Activated naive CD4-positive, alpha-beta T cell treated with anti-CD3 and anti-CD28 coated beads, Interleukin-2, amount 10 ng/mL, durations not matched to agents 7 days and 5 days (primary cell): ENCODE results near the gene TMEM238.
A peak's percentile ranks its signal among the peaks of the same experiment; 100 is the strongest.

ENCODE experiments used
- CTCF ChIA-PET: fragments of 350-600 bp; sonication (Branson Sonifier 250); formaldehyde crosslinking; loops from one replicate; lab custom pipeline; 2021; ENCODE audit warnings: antibody characterized with exemption; lab: Charles Lee
- DNase-seq: peaks from one replicate; pipeline ENCODE4 v3.0.0-alpha.2; 2020
- H3K27ac Mint-ChIP-seq: one replicate; pipeline ENCODE4 v1.8.0; 2021; ENCODE audit warnings: mild to moderate bottlenecking, moderate library complexity, mixed read lengths
- H3K27me3 Mint-ChIP-seq: one replicate; pipeline ENCODE4 v1.8.0; 2021; ENCODE audit warnings: mild to moderate bottlenecking, mixed read lengths
- H3K36me3 Mint-ChIP-seq: one replicate; pipeline ENCODE4 v1.8.0; 2021; ENCODE audit warnings: mixed read lengths
- H3K4me1 Mint-ChIP-seq: one replicate; pipeline ENCODE4 v1.8.0; 2021; ENCODE audit warnings: mixed read lengths
- H3K4me3 Mint-ChIP-seq: one replicate; pipeline ENCODE4 v1.8.0; 2021; ENCODE audit warnings: mild to moderate bottlenecking, moderate library complexity, mixed read lengths
- H3K9me3 Mint-ChIP-seq: one replicate; pipeline ENCODE4 v1.8.0; 2021; ENCODE audit warnings: mixed read lengths

TMEM238 gene

DNA sequence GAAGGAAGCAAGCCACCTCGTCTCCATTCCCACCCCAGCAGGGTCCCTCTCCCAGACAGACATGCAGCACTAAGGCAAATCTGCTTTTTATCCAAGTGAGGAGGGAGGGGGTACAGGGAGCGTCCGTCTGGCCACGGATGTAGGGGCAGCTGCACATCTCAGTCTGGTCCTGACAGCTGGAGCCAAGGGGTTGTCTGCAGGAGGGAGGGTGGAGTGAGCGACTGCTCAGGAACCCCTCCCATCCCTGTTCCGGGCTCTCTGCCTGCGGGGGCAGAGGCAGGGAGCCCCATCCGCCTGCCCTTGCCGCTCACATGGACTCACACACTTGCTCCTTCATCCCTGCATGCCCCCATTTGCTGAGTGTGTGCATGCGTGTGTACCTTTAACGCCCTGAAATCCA is 4.9 kb downstream of the TMEM238 start:
- CTCF ChIA-PET, result no interaction called here
- H3K36me3 Mint-ChIP-seq, result peaks cover 16% of the 10 kb centered on the region
- H3K4me1 Mint-ChIP-seq, result peaks cover 22% of the 10 kb centered on the region
- DNase-seq, result no peak
- H3K27ac Mint-ChIP-seq, result no peak overlapping the region
- no peaks in the 10 kb centered on the region for H3K9me3 Mint-ChIP-seq
- H3K4me3 Mint-ChIP-seq, result no peak overlapping the region
- peaks cover 36% of the 10 kb centered on the region for H3K27me3 Mint-ChIP-seq

DNA sequence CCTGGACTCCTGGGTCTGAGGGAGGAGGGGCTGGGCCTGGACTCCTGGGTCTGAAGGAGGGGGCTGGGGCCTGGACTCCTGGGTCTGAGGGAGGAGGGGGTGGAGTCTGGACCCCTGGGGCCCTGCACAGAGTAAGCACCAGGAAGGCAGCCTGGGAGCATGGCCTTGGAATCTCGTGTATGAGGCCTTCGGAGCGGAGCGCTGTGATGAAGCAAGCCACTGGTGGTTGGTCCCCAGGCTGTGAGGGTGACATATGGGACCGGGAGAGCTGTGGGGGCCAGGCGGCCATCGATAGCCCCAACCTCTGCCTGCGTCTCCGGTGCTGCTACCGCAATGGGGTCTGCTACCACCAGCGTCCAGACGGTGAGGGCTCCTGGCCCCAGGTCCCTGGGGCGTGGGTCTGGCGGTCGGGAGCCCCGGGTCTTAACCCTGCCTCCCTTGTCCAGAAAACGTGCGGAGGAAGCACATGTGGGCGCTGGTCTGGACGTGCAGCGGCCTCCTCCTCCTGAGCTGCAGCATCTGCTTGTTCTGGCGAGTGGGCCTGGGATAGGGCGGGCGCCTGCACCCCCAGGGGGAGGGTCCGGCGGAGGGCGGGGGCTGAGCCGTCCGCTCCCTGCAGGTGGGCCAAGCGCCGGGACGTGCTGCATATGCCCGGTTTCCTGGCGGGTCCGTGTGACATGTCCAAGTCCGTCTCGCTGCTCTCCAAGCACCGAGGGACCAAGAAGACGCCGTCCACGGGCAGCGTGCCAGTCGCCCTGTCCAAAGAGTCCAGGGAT is 6.5 kb downstream of the TMEM238 start:
- Mint-ChIP-seq H3K27me3 (peaks cover 52% of the 10 kb centered on the region), H3K36me3 (peaks cover 14% of the 10 kb centered on the region), H3K4me3 (no peak overlapping the region), H3K4me1 (peaks cover 13% of the 10 kb centered on the region), H3K9me3 (no peaks in the 10 kb centered on the region), H3K27ac (no peak overlapping the region)
- DNase-seq, result no peak
- CTCF ChIA-PET, result interaction anchor here (0.7 kb wide), 1 partner anchor 430 kb away, joined by 3 read pairs; no protein-coding TSS in a partner anchor

DNA sequence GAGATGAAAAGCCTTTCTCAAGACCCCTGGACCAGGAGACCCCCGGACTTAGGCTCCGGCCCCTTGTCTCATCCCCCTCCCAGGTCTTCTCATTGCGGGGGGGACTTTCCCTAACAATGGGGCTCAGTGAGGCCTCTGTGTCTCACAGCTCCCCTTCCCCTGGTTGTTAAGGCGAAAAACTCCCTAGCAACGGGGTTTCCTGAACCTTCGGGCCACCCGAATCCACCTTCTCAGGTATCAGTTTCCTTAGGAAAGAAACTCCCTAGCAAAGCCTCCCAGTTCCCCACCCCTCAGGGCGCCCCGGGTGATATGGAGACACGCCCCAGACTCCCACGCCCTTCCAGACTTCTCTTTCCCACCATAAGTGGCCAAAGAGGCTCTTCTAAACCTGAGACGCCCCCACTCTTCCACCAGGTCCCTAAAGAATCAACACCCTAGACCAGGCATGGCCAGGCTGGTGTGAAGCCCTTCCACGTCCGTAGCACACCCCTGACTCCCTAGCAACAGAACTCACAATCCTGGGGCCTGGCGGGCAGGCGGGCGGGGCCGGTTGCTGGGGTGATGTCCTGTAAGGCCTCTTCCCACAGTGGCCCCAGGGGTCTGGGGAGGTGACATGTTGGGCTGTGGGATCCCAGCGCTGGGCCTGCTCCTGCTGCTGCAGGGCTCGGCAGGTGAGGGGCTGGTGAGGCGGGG is 7.7 kb downstream of the TMEM238 start, which contains the start of gene TMEM190:
TMEM190 (plus strand) TSS at position 586 of the 693 bp plus-strand sequence; CDS start at position 614, 28 bp downstream.
- H3K27ac Mint-ChIP-seq, result peak within 1 kb of the TSS; percentile 14
- CTCF ChIA-PET, result no interaction called here
- no peak for DNase-seq
- peaks cover 1% of the 10 kb centered on the region for H3K4me1 Mint-ChIP-seq
- peaks cover 3% of the 10 kb centered on the region for H3K36me3 Mint-ChIP-seq
- H3K9me3 Mint-ChIP-seq, result no peaks in the 10 kb centered on the region
- no peak within 1 kb of the TSS for H3K4me3 Mint-ChIP-seq
- H3K27me3 Mint-ChIP-seq, result peaks cover 64% of the 10 kb centered on the region

DNA sequence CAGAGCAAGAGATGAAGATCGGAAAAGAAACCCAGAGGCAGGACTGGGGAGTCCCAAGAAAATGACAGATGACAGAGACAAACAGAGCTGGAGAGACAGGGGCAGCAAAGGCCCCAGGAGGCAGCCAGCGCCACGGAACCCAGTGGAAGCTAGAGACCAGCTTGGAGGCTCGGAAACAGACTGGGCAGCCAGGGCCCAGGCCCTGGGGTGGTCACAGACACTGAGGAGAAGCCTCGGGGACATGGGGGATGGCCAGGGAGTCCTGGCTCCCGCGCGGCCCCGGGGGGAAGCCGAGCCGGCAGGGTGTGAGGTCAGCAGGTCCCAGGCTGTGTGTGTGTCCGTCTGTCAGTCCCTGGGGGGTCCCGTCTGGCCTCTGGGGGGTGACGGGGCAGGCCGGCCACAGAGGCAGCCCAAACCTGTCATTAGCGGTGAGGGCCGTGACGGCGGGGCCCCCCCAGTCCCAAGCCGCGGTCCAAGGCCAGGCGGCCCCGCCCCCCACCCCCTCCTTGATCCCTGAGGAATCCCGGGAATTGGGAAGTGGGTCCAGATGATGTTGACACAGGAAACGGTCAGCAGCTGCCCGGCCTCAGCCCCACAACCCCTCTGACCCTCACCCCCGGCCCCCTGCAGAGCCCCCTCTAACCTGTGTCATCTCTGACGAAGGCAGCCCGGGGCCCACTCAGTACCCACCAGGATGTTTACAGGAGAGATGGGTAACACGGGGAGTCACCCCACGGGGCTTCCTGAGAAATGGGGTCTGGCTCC is 9.9 kb downstream of the TMEM238 start:
- Mint-ChIP-seq H3K4me1 (peaks cover 7% of the 10 kb centered on the region), H3K4me3 (no peak overlapping the region), H3K27me3 (peaks cover 85% of the 10 kb centered on the region), H3K36me3 (no peaks in the 10 kb centered on the region), H3K27ac (no peak overlapping the region), H3K9me3 (no peaks in the 10 kb centered on the region)
- DNase-seq, result no peak
- CTCF ChIA-PET, result no interaction called here

DNA sequence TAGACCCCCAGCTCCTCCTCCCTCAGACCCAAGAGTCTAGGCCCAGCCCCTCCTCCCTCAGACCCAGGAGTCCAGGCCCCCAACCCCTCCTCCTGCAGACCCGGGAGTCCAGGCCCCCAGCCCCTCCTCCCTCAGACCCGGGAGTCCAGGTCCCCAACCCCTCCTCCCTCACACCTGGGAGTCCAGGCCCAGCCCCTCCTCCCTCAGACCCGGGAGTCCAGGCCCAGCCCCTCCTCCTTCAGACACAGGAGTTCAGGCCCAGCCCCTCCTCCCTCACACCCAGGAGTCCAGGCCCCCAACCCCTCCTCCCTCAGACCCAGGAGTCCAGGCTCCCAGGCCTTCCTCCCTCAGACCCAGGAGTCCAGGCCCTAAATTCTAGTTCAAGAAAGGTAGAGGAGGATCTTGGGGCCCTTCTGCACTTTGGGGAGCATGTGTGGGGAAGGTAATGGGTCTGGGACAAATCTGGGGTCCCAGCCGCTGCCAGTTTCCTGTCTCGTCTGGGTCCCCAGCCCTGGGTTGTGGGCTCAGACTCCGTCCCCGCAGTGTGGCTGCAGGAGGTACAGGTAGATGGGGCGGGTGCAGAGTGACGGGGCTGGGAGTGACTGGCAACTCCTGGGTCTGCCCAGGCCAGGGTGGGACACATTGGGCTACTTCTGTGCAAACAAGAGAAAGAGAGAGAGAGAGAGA is 10.6 kb downstream of the TMEM238 start:
- Mint-ChIP-seq H3K4me3 (no peak overlapping the region), H3K27ac (no peak overlapping the region), H3K36me3 (no peaks in the 10 kb centered on the region), H3K9me3 (no peaks in the 10 kb centered on the region), H3K4me1 (peaks cover 9% of the 10 kb centered on the region), H3K27me3 (peaks cover 92% of the 10 kb centered on the region)
- CTCF ChIA-PET, result interaction anchor here (0.6 kb wide), 1 partner anchor 85 kb away, joined by 3 read pairs; no protein-coding TSS in a partner anchor
- DNase-seq, result no peak

DNA sequence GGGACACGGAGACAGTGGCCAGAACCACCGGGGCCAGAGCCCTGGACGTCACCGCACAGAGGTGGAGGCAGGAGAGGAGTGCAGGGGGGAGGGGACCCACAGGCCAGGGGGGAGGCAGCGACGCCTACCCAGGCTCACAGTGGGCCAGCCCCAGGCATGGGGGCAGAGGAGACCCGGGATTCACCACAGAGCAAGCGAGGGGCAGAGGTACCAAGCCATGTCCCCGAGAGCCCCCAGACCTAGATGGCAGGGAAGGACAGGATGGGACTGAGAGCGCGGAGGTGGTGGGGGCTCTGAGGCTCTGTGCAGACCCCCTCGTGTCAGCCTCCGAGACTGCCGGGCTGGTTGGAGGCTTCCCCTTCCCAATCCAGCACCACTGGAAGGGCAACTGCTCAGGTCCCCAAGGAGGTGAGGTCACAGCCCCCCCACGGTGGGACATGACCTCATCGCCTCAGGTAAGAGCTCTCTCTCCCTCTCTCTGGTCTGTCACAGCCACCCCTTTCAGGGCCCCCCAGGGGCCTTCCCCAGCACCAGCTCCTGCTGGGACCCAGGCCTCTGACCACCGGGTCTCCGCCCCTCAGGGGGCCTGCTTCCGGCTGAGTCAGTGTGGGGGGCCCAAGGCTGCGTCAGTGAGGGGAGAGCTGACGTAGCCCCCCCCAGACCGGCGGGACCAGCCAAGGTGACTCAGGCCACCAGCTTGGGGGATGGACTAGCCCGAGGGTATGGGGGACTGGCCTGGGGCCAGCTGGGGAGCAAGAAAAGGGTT is 11.6 kb downstream of the TMEM238 start:
- CTCF ChIA-PET, result no interaction called here
- Mint-ChIP-seq H3K27me3 (peaks cover 96% of the 10 kb centered on the region), H3K9me3 (no peaks in the 10 kb centered on the region)

DNA sequence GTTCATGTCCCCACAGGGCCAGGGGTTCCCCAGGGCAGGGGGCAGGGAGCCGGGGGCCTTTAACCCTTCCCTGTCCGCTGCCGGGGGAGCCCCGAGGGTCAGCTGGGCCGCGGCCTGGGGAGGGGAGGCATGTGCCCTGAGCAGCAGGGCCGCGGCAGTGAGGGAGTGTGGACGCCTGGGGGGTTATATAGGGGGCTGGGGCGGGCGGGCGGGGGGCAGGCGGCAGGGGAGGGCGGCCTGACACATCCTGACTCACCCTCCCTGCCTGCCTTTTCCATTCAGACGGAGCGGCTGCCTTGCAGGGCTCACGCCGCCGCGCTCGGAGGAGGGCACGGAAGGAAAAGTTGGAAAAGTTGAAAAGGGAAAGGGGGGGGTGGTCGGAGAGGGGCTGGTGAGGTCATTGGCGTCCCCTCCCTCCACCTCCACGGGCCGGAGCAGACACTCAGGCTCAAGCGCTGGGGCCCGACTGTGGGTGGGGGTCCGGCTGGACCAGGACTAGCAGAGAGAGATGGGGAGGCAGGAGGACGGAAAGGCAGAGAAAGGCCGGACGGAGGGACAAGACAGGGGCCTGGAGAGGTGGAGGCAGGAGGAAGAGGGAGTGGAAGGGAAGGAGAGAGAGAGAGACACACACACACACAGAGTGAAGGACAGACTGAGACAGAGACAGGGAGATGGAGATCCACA is 13.6 kb downstream of the TMEM238 start, which contains the start of gene IL11:
IL11 (minus strand) TSS at position 159 of the 684 bp plus-strand sequence; CDS start at position 6, 153 bp downstream.
- Mint-ChIP-seq H3K4me3 (peak within 1 kb of the TSS; percentile 21), H3K4me1 (peaks cover 9% of the 10 kb centered on the region), H3K36me3 (no peaks in the 10 kb centered on the region), H3K27me3 (peaks cover 91% of the 10 kb centered on the region), H3K9me3 (no peaks in the 10 kb centered on the region), H3K27ac (no peak within 1 kb of the TSS)
- CTCF ChIA-PET, result no interaction called here
- DNase-seq, result no peak

More for the DNA sequence above, 11.6 kb downstream of the TMEM238 start:
- no peak for DNase-seq
- peaks cover 9% of the 10 kb centered on the region for H3K4me1 Mint-ChIP-seq
- no peak overlapping the region for H3K27ac Mint-ChIP-seq
- H3K36me3 Mint-ChIP-seq, result no peaks in the 10 kb centered on the region
- no peak overlapping the region for H3K4me3 Mint-ChIP-seq

DNA sequence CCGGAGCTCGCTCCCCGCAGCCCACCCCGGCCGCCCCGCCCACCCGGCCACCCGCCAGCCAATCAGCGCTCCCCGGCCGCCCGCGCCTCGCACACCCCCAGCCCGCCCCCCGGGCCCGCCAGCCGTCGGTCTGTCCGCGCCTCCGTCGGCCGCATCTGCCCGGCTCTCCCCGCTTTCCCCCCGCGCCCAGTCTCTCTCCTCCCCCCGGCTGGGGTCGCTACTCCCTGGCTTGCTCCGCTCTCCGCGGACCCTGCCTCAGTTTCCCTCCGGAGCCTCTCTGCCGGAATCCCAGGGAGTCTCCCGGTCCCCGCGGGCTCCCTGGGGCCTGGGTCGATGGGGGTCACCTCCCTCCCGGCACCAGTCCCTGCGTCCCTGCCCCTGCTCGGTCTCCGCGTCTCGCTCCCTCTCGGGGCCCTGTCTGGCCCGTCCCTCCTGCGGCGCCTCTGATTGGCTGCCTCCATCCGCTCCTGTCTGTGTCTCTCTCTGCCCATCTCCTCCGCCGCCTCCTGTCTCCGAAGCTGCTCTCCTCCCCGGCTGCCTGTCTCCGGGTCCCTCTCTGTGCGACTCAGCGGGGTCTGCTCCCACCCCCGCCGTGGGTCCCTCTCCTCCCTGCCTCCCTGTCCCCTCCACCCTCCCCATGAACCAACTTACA is 14.3 kb downstream of the TMEM238 start:
- Mint-ChIP-seq H3K4me3 (peak overlapping the region; percentile 21), H3K9me3 (no peaks in the 10 kb centered on the region), H3K27ac (no peak overlapping the region), H3K36me3 (no peaks in the 10 kb centered on the region), H3K4me1 (peaks cover 9% of the 10 kb centered on the region), H3K27me3 (peaks cover 91% of the 10 kb centered on the region)
- peak; percentile 44 for DNase-seq
- CTCF ChIA-PET, result no interaction called here

DNA sequence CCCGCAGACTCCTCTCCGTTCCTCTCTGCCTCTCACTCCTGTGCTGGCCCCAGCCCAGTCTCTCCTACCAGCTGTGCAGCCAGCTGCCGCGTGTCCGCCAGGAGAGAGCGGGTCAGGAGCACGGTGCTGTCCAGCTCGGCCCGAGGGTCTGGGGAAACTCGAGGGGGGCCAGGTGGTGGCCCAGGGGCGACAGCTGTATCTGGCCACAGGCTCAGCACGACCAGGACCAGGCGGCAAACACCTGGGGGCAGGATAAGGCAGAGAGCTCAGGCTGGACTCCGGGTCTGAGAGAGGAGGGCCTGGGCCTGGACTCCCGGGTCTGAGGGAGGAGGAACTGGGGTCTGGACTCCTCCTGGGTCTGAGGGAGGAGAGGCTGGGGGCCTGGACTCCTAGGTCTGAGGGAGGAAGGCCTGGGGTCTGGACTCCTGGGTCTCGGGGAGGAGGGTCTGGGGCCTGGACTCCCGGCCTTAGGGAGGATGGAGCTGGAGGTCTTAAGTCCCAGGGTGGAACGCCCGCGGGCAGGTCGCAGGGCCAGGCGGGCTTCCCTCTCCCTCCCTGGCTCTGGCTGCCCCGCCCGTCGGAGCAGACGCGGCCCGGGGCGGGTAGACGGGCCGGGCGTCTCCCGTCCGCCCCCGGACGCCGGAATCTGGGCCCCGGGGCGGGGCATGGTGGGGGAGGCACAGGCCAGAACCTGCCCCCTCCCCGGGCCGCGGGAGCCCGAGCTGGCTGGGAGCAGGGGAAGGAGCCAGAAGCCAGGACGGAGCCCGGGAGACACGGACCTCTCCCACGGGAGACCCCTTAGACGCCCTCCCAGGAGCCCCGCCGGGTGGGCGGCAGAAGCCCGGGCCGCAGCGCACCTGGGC is 15.2 kb downstream of the TMEM238 start:
- Mint-ChIP-seq H3K4me1 (peaks cover 9% of the 10 kb centered on the region), H3K9me3 (no peaks in the 10 kb centered on the region), H3K36me3 (no peaks in the 10 kb centered on the region), H3K27ac (no peak overlapping the region), H3K27me3 (peaks cover 86% of the 10 kb centered on the region), H3K4me3 (no peak overlapping the region)
- CTCF ChIA-PET, result interaction anchor here (0.8 kb wide), 1 partner anchor 18 kb away, joined by 4 read pairs; no protein-coding TSS in a partner anchor
- peak; percentile 35 for DNase-seq

DNA sequence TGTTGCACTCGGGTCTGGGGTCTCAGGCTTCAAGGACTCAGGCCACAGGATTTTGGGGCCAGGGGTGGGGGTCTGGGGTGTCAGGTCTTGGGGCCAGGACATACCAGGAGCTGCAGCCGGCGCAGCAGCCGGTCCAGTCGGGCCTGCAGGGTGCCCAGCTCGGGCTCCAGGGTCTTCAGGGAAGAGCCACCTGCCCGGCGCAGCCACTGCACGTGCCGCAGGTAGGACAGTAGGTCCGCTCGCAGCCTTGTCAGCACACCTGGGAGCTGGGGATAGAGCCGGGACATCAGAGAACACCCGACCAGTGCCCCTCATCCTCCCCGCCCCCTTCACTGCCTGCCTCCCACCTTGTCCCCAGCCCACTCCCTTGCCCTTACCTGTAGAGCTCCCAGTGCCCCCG is 16.0 kb downstream of the TMEM238 start:
- Mint-ChIP-seq H3K4me1 (peaks cover 9% of the 10 kb centered on the region), H3K27me3 (peaks cover 83% of the 10 kb centered on the region), H3K36me3 (no peaks in the 10 kb centered on the region), H3K27ac (no peak overlapping the region), H3K4me3 (no peak overlapping the region), H3K9me3 (no peaks in the 10 kb centered on the region)
- CTCF ChIA-PET, result interaction anchor here (0.8 kb wide), 1 partner anchor 17 kb away, joined by 4 read pairs; no protein-coding TSS in a partner anchor
- no peak for DNase-seq

DNA sequence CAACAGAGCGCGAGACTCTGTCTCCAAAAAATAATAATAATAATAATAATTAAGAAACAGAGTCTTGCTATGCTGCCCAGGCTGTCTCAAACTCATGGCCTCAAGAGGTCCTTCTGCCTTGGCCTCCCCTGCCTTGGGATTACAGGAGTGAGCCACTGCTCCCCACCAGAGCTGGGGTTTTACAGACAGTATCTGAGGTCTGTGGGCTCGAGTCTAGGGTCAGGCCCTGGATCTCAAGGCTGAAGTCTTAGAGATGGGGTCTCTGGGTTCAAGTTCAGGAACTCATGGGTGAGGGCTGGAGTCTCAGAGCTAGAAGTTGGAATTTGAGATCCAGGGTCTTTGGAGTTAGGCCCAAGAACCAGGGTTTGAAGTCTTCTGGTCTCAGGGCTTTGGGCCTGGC is 17.3 kb downstream of the TMEM238 start:
- Mint-ChIP-seq H3K9me3 (no peaks in the 10 kb centered on the region), H3K27me3 (peaks cover 70% of the 10 kb centered on the region), H3K4me1 (peaks cover 9% of the 10 kb centered on the region), H3K27ac (no peak overlapping the region), H3K4me3 (no peak overlapping the region), H3K36me3 (no peaks in the 10 kb centered on the region)
- CTCF ChIA-PET, result no interaction called here
- no peak for DNase-seq
